ENCODE measurements around the gene GSKIP. TPM values are rescaled to one million over a fixed set of nuclear protein-coding genes. Genes with fewer than 3 reads are reported as not detected.
"Not testable (repeated sequence)": the region's sequence is repeated elsewhere in the genome, so short reads cannot be mapped to it uniquely, and the experiment has no call there.

Gene GSKIP
- 10 to 100 TPM; 15.5 to 19.7 TPM for total RNA-seq
- long read RNA-seq, donor 1, transcript GSKIP-205 (4 exons, 2,218 nt) = major isoform, 5 of 7 reads
- long read RNA-seq, donor 1, partial matches to known transcripts = 0 of 7 reads
- long read RNA-seq, donor 1, other reads (novel, unspliced or antisense) = 2 of 7 reads
- long read RNA-seq, donor 2, transcript GSKIP-205 (4 exons, 2,218 nt) = major isoform, 18 of 21 reads
- long read RNA-seq, donor 2, partial matches to known transcripts = 1 of 21 reads
- long read RNA-seq, donor 2, other reads (novel, unspliced or antisense) = 1 of 21 reads

- intact Hi-C loops (cut with DNase I) = no loop called here
- DNase-seq (ENCODE audit: low spot score) = peak; percentile 98
These were observed at the start of gene GSKIP, which contains the start of gene ATG2B for GRCh38 chr14:96362965-96363750. Gene GSKIP (plus strand): TSS chr14:96363526. CDS start chr14:96382248, 18,722 bp downstream. Gene ATG2B (minus strand): TSS chr14:96363341. CDS start chr14:96362976, 365 bp downstream.

GRCh38 chr14:96316087-96316486, 47.2 kb upstream of the GSKIP start:
- intact Hi-C loops (cut with DNase I) = no loop called here
- DNase-seq (ENCODE audit: low spot score) = no peak

GRCh38 chr14:96318836-96319235, 44.5 kb upstream of the GSKIP start:
- no peak for DNase-seq (ENCODE audit: low spot score)
- intact Hi-C loops (cut with DNase I) = no loop called here

GRCh38 chr14:96320605-96321004, 42.7 kb upstream of the GSKIP start:
- no peak for DNase-seq (ENCODE audit: low spot score)
- intact Hi-C loops (cut with DNase I) = no loop called here

- intact Hi-C loops (cut with DNase I) = no loop called here
- DNase-seq (ENCODE audit: low spot score) = no peak
These were observed 39.1 kb upstream of the GSKIP start for GRCh38 chr14:96324219-96324618.

- DNase-seq (ENCODE audit: low spot score) = no peak
- intact Hi-C loops (cut with DNase I) = no loop called here
These were observed 24.8 kb upstream of the GSKIP start for GRCh38 chr14:96338551-96338950.

GRCh38 chr14:96341323-96341722, 22.0 kb upstream of the GSKIP start:
- intact Hi-C loops (cut with DNase I) = no loop called here
- no peak for DNase-seq (ENCODE audit: low spot score)

- intact Hi-C loops (cut with DNase I) = no loop called here
These were observed 17.7 kb upstream of the GSKIP start for GRCh38 chr14:96345669-96346068.

GRCh38 chr14:96347957-96348356, 15.4 kb upstream of the GSKIP start:
- DNase-seq (ENCODE audit: low spot score); intact Hi-C loops (cut with DNase I): not testable (repeated sequence)

More at GRCh38 chr14:96345669-96346068, 17.7 kb upstream of the GSKIP start:
- DNase-seq (ENCODE audit: low spot score) = no peak

- DNase-seq (ENCODE audit: low spot score) = no peak
- intact Hi-C loops (cut with DNase I) = no loop called here
These were observed 13.8 kb upstream of the GSKIP start for GRCh38 chr14:96349286-96350075.

- intact Hi-C loops (cut with DNase I) = no loop called here
- no peak for DNase-seq (ENCODE audit: low spot score)
These were observed 11.3 kb upstream of the GSKIP start for GRCh38 chr14:96351986-96352385.

GRCh38 chr14:96352708-96353107, 10.6 kb upstream of the GSKIP start:
- intact Hi-C loops (cut with DNase I) = no loop called here
- no peak for DNase-seq (ENCODE audit: low spot score)

- no peak for DNase-seq (ENCODE audit: low spot score)
- intact Hi-C loops (cut with DNase I) = no loop called here
These were observed 9.1 kb upstream of the GSKIP start for GRCh38 chr14:96354246-96354645.

GRCh38 chr14:96357216-96357615, 6.1 kb upstream of the GSKIP start:
- intact Hi-C loops (cut with DNase I) = no loop called here

GRCh38 chr14:96359959-96360358, 3.4 kb upstream of the GSKIP start:
- intact Hi-C loops (cut with DNase I) = no loop called here
- DNase-seq (ENCODE audit: low spot score) = no peak

More at GRCh38 chr14:96357216-96357615, 6.1 kb upstream of the GSKIP start:
- DNase-seq (ENCODE audit: low spot score) = no peak

- intact Hi-C loops (cut with DNase I) = no loop called here
- DNase-seq (ENCODE audit: low spot score) = no peak
These were observed 1.0 kb upstream of the GSKIP start for GRCh38 chr14:96362071-96362964.

- no peak for DNase-seq (ENCODE audit: low spot score)
- intact Hi-C loops (cut with DNase I) = no loop called here
These were observed 518 bp downstream of the GSKIP start for GRCh38 chr14:96363751-96364336.

GRCh38 chr14:96364962-96365361, 1.6 kb downstream of the GSKIP start:
- intact Hi-C loops (cut with DNase I) = no loop called here
- DNase-seq (ENCODE audit: low spot score) = no peak

GRCh38 chr14:96368534-96368933, 5.2 kb downstream of the GSKIP start:
- intact Hi-C loops (cut with DNase I) = no loop called here
- DNase-seq (ENCODE audit: low spot score) = no peak

All from posterior vena cava (tissue), 2 donors.